CD4-positive, alpha-beta T cell treated with Interleukin-10 for 1 hour (primary cell): ENCODE data around the gene CYYR1.

ENCODE experiments used
- DNase-seq: peaks from one replicate; pipeline ENCODE4 v3.0.0-alpha.2; 2020

CYYR1 gene

DNA sequence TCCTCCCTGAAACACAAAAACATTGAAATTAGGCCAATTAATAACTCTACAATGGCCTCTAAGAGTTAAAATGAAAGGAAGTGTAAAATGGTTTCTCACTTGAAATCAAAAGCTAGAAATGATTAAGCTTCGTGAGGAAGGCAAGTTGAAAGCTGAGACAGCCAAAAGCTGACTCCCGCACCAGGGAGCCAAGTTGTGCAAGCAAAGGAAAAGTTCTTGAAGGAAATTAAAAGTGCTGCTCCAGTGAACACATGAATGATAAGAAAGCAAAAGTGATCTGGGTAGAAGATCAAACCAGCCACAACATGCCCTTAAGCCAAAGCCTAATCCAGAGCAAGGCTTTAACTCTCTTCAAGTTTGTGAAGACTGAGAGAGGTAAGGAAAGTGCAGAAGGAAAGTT is 22.8 kb downstream of the CYYR1 start:
- DNase-seq = no peak

DNA sequence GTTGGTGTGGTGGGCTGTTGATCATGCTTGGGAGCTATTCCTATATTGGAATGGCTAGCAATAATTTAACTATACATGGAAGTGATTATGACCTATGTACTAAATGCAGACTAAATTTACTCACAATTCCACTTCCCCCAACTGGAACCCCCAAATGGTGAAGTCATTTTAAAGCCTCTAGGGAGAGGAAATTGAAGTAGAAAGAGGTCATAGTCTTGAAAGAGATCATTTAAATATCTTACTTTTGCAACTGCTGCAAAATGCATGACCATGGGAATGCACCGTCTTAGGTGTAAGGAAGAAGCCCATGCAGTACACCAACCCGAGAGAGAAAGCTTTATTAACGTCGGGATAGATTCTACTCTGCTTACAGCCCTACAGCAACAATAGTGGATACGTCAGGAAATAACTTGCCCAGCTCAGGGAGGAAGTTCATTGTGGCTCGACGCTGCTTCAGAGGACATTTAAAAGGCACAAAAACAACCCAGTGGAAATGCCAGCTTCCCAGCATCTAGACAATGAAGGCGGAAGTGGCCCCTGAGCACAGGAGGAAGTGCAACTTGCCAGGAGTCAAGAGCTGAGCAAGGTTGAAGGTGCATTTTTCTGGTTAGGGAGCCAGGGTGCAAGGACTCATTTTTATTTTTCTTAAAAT is 26.5 kb downstream of the CYYR1 start:
- peak; percentile 11 for DNase-seq

DNA sequence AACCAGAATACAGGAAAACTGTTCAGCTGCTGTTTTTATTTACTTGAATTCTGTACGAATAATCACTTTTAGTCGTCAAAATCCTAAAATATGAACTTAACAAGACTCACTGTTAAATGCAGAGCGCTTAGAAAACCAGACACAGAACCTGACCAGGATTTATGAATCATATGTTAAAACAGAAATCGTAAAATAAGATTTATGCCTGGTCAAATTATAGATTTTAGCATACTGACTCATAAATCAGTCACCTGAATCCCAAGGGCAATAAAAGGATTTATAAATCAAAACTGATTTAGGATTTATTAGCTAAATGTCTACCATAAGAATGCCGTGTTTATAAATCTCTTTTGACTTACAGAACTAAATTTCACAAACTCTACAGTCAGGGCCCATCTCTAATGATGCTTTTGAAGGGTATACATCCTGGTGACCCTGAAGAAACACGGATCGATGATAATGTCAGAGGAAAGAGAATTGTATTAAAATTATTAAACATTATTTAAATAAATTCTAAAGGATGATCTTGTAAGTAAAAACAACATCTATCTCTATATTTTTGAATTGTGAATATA is 28.8 kb downstream of the CYYR1 start:
- no peak for DNase-seq

DNA sequence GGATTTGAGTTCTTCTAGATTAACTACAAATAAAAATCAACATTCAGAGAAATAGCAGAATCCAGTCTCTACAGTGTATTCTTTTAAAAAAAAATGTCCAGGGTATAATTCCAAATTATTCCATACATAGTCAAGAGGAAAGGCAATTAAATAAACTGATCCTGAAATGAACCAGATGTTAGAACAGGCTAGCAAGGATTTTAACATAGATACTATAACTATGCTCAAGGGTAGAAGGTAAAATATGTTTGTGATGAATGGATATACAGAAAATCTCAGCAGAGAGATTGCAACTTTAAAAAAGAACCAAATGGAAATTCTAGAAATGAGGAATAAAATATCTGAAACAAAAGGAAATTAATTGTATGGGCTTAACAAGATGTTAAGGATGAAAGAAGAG is 32.4 kb downstream of the CYYR1 start:
- DNase-seq = no peak

DNA sequence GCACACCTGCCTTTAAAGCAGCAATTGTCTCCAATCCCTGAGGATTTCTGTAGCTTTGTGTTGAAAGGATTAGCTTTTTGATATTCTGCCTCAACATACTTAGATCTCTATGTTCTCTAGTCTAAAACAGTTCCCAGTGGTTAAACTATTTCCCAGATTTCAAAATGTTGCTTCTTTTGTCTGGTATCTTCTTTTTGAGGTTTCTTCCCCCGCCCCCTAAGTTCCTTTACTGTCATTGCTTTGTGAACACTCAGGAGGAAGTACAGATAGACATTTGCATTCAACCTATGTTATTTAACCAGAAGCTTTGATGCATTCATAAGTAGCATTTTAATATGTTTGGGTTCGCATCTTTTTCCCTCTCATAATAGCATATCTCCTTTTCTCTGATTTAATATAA is 33.5 kb downstream of the CYYR1 start:
- no peak for DNase-seq

GRCh38 chr21:26534517-26534916 is 38.6 kb downstream of the CYYR1 start:
- no peak for DNase-seq

- no peak for DNase-seq
Observed at GRCh38 chr21:26532208-26532607, 40.9 kb downstream of the CYYR1 start.

- no peak for DNase-seq
Observed at GRCh38 chr21:26529526-26529925, 43.6 kb downstream of the CYYR1 start.

DNA sequence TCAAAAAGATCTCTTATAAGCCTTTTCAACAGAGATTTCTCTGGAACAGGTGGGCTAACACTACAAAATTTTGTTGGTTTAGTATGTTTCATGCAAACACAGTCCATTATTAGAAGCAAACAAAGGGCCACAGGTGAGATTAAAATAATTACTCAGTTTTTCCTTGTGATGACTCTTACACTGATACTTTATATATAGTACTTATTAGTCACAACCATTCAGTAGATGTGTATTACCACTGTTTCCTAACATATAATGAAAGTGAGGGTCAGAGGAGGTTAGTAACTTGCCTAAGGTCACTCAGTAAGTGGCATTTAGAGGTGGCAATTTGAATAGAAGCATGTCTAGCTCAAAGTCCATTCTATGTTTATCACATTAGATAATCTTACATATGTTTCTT is 44.2 kb downstream of the CYYR1 start:
- no peak for DNase-seq

DNA sequence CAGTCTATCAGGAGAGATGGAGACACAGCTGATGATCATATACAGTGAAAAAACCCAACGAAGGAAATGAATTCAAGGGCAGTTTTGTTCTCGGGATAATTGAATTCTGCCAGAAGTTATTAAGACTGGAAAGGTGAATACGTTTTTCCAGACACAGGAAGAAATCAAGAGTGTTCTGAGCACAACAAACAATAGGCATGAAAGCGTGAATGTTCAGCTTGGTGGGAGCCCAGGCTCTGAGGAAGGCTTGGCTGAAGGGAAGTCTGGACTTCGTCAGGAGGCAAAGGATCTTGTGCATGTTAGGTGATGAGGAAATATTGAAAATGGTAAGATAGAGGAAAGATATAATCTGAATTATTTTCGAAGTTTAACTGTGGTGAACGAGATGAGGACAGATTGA is 50.4 kb downstream of the CYYR1 start:
- DNase-seq = no peak

GRCh38 chr21:26519142-26519541 is 53.9 kb downstream of the CYYR1 start:
- no peak for DNase-seq

DNA sequence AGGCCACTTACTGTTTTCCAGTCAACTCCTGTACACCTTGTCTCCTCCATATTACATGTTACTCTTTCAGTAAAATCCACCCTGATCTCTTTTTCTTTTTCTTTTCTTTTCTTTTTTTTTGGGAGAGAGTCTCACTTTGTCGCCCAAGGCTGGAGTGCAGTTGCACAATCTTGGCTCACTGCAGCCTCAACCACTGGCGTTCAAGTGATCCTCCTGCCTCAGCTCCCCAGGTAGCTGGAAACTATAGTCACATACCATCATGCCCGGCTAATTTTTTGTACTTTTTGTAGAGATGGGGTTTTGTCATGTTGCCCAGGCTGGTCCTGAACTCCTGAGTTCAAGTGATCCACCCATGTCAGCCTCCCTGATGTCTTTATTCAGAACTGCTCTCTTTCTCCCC is 57.8 kb downstream of the CYYR1 start:
- DNase-seq = no peak

- DNase-seq = no peak
Observed at GRCh38 chr21:26513212-26513611, 59.9 kb downstream of the CYYR1 start.

DNA sequence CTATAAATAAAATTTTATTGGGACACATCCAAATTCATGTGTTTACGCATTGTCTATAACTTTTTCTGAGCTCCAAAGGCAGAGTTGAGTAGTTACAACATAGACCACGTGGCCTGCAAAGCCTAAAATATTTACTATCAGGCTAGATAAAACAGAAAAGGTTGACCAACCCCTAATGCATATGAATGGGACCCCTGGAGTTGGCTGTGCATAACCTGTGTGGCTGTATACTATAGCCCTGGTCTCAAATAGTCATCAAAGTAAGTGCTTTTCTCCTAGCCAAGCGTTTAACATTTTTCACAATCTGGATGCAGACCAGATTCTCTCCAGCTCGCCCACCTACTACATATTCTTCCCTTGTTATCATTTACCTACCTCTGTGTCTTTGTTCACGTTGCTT is 60.4 kb downstream of the CYYR1 start:
- no peak for DNase-seq

DNA sequence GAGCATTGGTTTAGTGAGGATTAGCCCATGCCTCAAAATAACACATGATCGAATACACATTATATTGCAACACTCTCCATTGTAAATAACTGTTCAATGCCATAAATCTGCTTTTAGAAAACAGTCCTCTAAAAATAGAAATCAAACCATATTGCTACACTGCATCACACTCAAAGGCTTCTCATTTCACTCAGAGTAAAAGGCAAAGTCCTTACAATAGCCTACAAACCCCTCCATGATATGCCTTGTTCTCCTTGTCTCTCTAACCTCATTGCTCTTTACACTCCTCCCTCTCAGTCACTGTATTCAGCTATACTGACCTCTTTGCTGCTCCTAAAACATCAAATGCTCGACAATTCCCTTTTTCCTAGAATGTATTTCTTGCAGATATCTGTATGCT is 64.2 kb downstream of the CYYR1 start:
- no peak for DNase-seq

DNA sequence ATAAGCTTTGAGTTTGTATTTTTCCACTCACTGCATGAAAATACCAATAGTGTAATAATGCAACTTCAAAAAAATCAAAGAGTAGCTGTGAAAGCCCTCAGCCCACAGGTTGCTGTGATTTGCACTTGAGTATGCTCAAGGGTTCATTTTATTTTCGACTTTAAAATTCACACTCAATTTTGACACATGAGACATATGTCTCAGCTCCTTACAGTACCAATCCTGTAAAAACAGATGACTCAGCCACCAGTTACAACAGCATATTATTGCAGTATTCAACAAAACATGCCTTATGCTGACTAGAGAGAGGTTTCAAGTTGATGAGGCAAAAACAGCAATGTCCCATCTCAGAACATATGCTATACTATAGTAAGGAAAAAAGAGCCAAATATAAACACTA is 66.1 kb downstream of the CYYR1 start:
- DNase-seq = no peak

GRCh38 chr21:26505211-26505610 is 67.9 kb downstream of the CYYR1 start:
- no peak for DNase-seq

GRCh38 chr21:26503414-26503813 is 69.7 kb downstream of the CYYR1 start:
- no peak for DNase-seq

GRCh38 chr21:26501495-26502021 is 71.5 kb downstream of the CYYR1 start:
- DNase-seq = no peak

DNA sequence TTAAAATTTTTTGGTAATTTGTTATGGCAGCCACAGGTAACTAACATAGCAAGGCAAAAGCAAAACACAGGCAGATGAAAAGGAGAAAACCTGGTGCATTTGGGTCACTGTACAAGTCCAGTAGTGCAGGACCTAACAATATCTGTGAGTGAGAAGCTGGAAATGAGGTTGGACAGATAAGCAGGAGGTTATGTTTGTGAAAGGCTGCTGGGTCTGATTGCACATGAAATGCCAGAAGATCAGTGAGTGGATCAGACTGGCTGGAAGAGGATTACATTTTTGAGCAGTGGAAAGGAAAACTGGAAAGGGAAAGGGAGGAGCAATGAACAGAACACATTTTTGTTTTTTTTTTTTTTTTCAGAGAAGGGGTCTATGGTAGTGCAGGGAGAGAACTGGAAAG is 73.6 kb downstream of the CYYR1 start:
- DNase-seq = no peak

GRCh38 chr21:26495283-26495849 is 77.7 kb downstream of the CYYR1 start:
- DNase-seq = no peak

- no peak for DNase-seq
Observed at GRCh38 chr21:26491663-26492062, 81.4 kb downstream of the CYYR1 start.

DNA sequence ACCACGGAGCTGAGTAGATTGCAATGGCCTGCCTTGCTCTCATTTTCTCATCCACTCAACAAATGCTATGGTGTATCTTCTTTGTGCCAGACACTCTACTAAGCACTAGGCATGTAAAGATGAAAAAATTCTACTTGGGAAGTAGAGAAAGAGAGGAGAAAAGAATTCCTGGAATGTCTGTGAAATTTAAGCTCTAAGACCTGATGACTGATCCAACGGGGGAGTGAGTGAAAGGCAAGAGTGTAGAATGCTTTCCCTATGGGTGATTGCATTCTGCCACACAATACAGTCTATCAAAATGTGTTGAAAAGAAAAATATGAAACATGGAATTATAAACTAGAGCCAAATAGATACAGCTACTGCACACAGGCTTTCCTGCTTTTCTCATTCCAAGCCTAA is 82.3 kb downstream of the CYYR1 start:
- DNase-seq = no peak

GRCh38 chr21:26489781-26490180 is 83.3 kb downstream of the CYYR1 start:
- no peak for DNase-seq
